Astrocyte of the spinal cord (primary cell): ENCODE data around the gene MEF2C.
A peak's percentile ranks its signal among the peaks of the same experiment; 100 is the strongest.

Experiments used
- DNase-seq: peaks from one replicate; pipeline ENCODE4 v3.0.0; 2011; ENCODE audit warnings: low read depth, low spot score
- H3K4me3 ChIP-seq: 2 replicates; pipeline ENCODE4 v1.5.1; 2011; ENCODE audit warnings: low read depth, mild to moderate bottlenecking, low read length, moderate library complexity
- in situ Hi-C: cut with HindIII; loops from 2 replicates; pipeline ENCODE4 v1.10.0; 2017; ENCODE audit warnings: low sequenced_read_pairs
- TF ChIP-seq, protein P1 (sequence below): IDR thresholded peaks from 2 replicates; pipeline ENCODE4 v1.5.1; 2012; ENCODE audit warnings: low read depth, mild to moderate bottlenecking, low read length, inconsistent platforms

Gene MEF2C

DNA sequence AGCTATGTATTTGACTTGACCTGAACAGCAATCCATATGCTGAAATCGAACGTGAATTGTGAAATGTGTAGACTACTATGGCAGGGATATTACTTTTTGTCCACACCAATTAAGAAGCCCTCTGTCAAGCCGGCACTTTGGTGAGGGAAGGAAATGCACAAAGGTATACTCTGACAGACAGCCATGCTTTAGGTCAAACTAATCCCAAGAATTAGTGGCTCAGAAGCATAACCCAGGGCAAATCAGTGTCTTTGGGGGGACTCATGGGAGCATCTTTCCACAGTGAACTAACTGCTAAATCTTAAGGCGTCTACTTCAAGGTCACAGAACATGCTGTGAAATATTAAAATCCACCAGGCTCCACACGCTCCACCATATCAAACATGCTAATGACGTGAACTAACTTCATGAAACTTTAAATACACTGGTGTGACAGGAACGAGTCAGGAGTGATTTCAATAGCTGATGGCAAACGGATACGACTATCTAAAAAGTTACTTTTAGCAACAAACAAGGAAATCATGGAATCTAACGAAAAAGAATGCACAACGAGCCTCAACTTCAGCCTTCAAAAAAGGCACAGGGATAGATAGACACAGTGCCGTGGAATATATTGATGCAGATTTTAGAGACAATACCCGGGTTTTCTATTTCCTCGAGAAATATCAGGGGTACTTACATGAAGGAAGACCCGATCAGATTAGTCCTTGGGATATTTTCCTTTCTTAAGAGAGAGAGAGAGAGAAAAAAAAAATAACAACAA, 527 bp downstream of the MEF2C start:
- peak overlapping the region; percentile 53 for H3K4me3 ChIP-seq
- in situ Hi-C loops, result no loop called here
- TF ChIP-seq, protein P1, sequence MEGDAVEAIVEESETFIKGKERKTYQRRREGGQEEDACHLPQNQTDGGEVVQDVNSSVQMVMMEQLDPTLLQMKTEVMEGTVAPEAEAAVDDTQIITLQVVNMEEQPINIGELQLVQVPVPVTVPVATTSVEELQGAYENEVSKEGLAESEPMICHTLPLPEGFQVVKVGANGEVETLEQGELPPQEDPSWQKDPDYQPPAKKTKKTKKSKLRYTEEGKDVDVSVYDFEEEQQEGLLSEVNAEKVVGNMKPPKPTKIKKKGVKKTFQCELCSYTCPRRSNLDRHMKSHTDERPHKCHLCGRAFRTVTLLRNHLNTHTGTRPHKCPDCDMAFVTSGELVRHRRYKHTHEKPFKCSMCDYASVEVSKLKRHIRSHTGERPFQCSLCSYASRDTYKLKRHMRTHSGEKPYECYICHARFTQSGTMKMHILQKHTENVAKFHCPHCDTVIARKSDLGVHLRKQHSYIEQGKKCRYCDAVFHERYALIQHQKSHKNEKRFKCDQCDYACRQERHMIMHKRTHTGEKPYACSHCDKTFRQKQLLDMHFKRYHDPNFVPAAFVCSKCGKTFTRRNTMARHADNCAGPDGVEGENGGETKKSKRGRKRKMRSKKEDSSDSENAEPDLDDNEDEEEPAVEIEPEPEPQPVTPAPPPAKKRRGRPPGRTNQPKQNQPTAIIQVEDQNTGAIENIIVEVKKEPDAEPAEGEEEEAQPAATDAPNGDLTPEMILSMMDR, result no peak
- DNase-seq, result peak; percentile 31

DNA sequence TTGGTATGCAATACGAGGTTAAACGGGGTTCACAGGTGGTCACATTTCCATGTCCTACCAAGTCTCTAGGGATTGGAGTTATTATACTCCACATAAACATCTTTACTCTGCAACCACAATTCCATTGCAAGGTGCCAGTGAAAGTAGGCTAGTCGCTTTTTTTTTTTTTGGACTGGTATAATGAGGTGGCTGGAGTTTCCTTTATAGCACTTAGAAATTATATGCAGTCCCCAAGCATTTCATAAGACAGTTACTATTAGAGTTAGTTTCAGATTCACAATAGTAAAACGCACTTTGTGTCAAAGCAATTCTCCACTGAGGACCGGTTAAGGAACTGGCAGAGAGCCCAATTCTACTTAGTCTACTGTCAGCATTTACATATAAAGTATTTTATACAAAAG, 1.4 kb downstream of the MEF2C start:
- DNase-seq, result peak; percentile 46
- in situ Hi-C loops, result no loop called here
- H3K4me3 ChIP-seq, result peak overlapping the region; percentile 53
- TF ChIP-seq, protein P1, result no peak

DNA sequence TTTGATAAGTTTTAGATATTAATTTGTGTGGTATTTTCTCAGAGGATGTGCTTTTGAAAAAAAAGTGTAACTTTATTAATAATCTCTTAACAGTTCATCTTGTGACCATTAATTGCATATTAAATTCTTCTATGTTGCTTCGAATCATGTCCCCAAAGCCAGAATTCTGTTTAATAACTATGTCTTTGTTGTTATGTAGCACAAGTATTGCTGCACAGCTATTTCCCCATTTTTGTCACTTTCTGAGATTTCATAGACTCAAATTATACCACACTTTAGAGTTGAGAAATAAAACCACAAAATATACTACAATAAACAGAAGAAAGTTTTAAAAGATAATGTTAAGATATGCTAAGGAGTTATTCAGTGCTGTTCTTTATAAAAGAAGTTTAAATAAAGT, 2.8 kb downstream of the MEF2C start:
- DNase-seq, result no peak
- H3K4me3 ChIP-seq, result no peak overlapping the region
- TF ChIP-seq, protein P1, result no peak
- in situ Hi-C loops, result no loop called here

DNA sequence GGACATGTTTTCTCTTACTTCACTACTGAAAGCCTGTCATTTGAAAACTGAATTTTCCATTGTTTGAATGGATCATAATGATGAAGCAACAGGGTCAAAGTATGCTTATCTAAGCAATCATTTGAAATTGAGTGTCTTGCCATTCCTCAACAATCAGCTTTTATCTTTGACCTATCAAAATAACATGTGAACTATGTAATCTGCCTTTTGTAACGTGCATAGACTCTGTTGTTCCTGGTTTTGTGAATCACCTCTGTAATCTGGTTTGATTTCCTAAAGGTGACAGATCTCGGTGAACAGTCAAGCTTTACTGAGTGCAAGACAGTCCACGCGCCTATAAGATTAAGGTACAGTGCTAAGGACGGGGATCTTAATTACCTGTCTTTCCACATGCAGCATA, 3.3 kb downstream of the MEF2C start:
- TF ChIP-seq, protein P1, result no peak
- H3K4me3 ChIP-seq, result no peak overlapping the region
- in situ Hi-C loops, result no loop called here
- no peak for DNase-seq

DNA sequence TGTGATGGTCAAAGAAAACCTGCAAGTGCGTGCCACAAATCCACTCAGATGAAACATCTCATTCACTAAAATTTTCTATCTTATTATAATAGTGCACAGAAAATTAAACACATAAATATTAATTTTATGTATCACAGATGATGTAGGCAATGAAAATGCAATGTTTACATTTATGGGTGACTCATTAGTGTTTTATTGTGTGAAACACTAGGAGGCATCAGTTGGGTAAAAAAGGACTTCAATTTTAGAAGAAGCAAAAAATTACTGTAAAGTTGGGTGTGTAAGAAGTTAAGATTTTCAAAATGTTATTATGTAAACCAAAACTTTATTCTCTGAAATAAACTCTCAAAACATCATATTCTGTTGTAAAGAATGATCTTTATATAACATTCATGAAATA, 4.0 kb downstream of the MEF2C start:
- in situ Hi-C loops, result no loop called here
- DNase-seq, result peak; percentile 36
- H3K4me3 ChIP-seq, result no peak overlapping the region
- TF ChIP-seq, protein P1, result peak; percentile 11

DNA sequence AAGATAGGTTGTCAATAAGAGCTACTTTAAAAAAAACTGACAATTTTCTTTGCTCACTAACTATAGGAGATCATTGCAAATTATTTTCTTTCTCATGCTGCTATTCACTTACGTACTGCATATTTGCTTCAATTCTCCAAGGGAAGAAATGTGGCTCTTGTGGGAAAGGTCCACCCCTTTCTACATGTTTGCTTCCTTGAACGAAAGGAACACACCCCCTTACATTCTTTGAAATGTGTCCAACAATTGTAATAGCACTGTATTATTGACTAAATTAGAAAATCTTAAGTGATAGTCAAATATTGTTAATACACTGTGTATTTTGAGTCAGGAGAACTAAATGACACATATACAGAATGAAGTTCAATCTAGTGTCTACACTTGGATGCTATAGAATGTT, 5.2 kb downstream of the MEF2C start:
- in situ Hi-C loops, result no loop called here
- no peak overlapping the region for H3K4me3 ChIP-seq
- TF ChIP-seq, protein P1, result no peak
- peak; percentile 36 for DNase-seq
